ENCODE measurements around the gene PDZRN4.

Gene PDZRN4

GRCh38 chr12:41362510-41362909 is 174.4 kb downstream of the PDZRN4 start:
- no peak for DNase-seq (ENCODE audit: low spot score)

DNA sequence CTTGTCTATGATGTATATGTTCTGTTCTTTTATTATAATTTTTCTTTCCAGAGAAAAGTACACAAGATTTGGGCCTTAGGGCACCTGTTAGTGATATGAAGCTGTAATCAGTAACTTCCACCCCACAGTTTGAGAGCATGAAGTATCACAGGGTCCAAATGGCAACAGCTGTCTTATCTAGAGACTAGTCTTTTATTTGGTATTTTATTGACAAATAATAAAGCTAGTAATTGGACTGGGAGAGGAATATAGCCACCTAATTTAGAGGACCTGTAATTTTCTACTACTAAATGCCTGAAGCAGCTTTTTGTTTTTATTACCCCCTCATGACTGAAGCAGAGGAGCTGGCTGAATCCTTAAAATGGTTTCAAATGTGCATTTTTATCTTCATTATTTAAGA is 174.8 kb downstream of the PDZRN4 start:
- no peak for DNase-seq (ENCODE audit: low spot score)

GRCh38 chr12:41364211-41364610 is 176.1 kb downstream of the PDZRN4 start:
- no peak for DNase-seq (ENCODE audit: low spot score)

DNA sequence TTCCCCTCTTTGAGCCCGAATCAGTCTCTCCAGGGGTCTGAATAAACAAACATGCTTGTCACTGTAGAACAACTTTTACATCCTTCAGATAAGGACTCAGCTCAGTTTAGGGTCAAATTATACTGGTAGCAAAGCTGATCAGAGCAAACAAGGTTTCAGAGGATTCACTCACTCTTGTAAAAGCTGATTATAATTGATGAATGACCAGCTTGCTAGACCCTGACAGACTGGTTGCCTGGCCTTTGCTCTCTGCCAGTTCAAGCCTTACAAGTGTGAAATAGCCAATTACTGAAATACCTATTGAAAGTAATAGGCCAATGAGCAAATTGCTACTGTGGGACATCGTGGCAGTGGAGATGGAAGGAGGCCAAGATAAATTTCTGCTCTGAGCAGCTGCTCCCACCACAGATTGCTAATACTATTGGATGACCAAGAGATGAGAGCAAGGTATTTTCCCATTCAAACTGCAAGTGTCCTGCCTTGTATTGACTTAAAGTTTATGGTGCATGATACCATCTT is 177.6 kb downstream of the PDZRN4 start:
- DNase-seq (ENCODE audit: low spot score): no peak

DNA sequence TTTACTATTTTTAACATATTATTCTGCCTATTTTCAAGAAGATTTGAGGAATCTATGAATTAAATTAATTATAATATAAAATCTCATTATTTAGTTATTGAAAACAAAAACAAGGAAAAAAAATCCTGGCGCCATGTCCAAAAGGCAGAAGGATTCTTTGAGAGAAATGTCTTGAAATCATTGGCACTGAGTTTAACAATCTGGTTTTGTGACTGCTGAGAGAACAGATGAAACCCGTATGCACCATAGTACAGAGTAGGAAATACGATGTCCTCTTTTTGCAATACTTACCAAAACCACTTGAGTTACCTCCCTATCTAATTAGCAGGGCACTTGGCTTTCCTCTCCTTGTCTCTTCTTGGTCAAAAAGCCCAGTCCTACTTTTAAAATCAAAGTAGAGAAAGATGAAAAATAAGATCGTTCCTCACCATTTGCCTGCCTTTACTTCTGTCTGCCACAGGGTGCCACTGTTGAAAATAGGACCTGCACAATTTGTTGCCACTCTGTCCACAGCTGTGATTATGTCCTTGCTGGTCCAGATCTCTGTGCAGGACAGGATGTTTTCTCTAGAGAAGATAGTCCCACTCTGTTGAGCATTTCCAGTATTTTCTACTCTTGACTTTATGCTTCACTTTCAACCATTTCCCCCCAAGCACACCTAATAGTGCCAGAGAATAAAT is 179.7 kb downstream of the PDZRN4 start:
- no peak for DNase-seq (ENCODE audit: low spot score)

- DNase-seq (ENCODE audit: low spot score): no peak
Observed at GRCh38 chr12:41380878-41381277, 192.8 kb downstream of the PDZRN4 start.

GRCh38 chr12:41402801-41403200 is 214.7 kb downstream of the PDZRN4 start:
- DNase-seq (ENCODE audit: low spot score): no peak

- peak; percentile 51 for DNase-seq (ENCODE audit: low spot score)
Observed at GRCh38 chr12:41407232-41407799, 219.2 kb downstream of the PDZRN4 start.

DNA sequence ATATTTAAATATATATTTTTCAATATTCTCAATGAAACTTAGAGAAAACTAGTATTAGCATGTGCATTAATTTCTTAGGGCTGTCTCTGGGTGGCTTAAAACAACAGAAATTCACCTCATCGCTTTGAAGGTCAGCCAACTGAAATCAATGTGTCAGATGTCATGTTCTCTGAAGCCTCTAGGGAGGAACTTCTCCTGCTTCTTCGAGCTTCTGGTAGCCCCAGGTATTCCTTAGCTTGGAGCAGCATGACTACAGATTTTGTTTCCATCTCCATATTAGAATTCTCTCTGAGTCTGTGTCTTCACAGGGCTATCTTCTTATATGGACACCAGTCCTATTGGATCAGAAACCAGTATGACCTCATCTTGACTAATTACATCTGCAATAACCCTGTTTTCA is 221.5 kb downstream of the PDZRN4 start:
- no peak for DNase-seq (ENCODE audit: low spot score)

- DNase-seq (ENCODE audit: low spot score): no peak
Observed at GRCh38 chr12:41418586-41418985, 230.5 kb downstream of the PDZRN4 start.

DNA sequence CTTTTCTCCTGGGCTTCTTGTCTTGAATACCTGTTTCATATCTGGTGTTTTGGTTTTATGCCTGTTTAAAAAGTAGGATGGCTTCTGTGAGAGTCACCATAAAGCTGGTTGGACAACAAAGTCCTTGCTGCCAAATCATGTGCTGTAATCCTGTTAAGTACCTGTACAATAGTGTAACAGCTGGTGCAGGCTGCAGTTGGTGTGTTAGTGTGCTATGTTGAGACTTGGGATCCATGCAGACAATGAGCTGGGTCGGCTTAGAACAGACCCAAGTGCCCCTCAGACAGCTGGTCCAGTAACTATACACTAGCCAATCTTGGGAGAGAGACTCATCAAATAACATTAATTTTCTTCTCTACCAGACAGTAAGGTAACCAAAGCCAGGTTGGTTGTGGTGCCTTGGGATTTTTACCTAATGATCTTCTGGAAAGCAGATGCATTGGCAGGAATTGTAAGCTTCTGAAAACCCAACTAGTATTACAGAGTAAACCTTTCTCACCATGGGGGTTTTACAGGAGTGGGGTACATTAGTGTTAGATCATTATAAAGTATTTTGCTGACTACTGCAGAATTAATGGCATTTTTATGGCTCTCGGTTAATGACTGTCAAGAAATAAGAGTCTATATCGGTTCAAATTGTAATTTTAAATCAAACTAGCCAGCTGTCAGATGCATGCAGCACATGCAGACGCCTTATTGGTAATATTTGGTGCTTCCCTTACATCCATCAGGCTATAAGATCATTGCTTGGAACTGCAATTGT is 231.2 kb downstream of the PDZRN4 start:
- DNase-seq (ENCODE audit: low spot score): no peak

- no peak for DNase-seq (ENCODE audit: low spot score)
Observed at GRCh38 chr12:41424651-41425050, 236.5 kb downstream of the PDZRN4 start.

DNA sequence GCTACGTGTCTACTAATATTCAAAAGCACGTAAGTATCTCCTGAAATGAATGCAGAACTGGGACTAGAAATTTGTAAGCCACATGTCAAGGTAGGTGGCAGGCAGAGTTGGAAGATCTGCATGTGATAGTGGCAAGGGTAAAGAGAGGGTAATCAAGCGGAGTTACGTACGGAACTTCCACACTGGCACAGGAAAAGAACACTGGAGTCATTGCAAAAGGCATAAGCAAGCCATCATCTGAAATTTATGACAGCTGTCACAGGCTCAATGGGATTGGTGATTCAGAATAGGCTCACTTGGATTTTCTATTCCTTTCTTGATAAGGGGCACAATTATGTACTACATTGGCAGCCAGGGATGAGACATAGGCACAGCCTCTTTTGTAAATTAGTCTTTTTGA is 245.3 kb downstream of the PDZRN4 start:
- no peak for DNase-seq (ENCODE audit: low spot score)

DNA sequence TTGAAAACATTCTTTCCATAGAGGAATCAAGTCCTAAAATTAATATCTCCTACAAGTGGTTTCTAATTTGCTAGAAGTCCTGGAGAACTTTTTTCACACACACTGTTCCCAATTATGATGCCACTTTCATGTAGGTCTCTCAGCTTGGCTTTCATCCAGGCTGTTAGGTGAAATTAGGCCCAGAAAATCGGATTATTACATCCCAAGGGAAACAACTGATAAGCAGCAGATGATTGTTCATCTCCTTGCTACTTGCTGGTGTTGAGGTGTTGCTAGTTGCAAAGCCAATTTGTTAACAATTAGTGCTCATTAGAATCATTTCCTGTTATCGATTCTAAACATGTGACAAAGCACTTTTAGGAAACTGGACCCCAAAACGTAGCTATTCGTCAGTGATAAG is 248.0 kb downstream of the PDZRN4 start:
- no peak for DNase-seq (ENCODE audit: low spot score)

DNA sequence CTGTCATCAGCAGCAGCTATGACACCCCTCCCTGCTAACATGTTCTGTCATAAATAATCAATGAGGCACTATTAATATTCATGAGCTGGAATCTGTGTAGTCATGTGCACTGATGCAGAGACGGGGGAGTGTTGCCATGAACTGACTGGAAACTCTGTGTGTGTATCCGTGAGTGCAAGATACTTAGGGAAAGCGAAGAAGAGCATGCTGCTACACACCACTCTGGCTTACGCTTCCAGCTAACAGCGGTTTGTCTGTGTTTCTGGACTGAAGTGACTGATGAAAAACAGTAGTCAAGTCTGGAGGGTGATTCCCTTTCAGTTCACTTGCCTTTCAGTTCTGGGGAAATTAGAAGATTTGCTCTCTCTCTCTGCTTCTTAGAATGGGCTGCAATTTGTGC is 249.4 kb downstream of the PDZRN4 start:
- peak; percentile 71 for DNase-seq (ENCODE audit: low spot score)

GRCh38 chr12:41438854-41439541 is 250.9 kb downstream of the PDZRN4 start:
- DNase-seq (ENCODE audit: low spot score): peak; percentile 43

GRCh38 chr12:41439801-41440200 is 251.7 kb downstream of the PDZRN4 start:
- DNase-seq (ENCODE audit: low spot score): no peak

GRCh38 chr12:41441180-41441579 is 253.1 kb downstream of the PDZRN4 start:
- DNase-seq (ENCODE audit: low spot score): no peak

DNA sequence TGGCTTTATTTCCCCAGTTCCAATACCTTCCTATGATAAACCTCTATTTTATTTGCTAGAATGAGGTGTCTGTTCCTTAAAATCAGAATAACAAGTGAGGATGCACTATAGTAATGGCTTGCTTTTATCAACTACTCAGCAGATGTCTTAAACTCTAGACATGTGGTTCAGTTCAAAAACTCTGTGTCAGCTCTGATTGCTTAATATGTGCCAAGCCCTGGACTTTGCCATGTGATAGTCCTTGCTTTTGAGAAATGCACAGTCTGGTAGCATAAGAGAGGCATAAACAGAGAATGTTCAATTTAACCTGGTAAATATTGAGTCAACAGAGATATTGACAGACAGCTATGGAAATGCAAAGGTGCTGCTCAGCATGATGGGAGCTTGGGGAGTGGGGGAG is 254.8 kb downstream of the PDZRN4 start:
- DNase-seq (ENCODE audit: low spot score): no peak

- DNase-seq (ENCODE audit: low spot score): no peak
Observed at GRCh38 chr12:41443690-41444089, 255.6 kb downstream of the PDZRN4 start.

DNA sequence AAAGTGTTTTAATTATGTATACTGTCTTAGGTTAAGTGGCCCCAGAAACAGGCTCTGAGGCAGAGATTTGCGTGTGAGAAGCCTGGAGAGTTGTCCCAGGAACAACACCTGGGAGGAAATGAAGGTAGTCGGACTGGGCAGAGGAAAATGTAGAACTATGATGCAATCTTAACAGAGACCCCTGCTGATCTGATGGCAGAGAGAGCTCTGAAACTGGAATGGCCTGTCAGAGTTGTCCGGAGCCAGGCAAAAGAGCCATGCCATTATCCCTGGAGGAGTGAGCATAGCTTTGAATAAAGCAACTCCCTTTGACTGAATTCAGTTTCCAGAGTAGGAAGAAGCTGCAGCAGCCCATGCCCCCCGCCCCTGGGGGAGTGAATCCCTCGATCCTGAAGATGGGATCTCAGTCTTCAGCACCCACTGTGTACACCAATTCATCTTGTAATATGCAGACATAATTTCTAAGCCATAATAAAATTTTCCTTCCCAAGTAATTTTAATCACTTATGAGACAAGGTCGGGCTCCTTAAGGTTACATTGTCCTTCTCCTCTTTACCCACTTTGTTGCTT is 264.8 kb downstream of the PDZRN4 start:
- no peak for DNase-seq (ENCODE audit: low spot score)

GRCh38 chr12:41453409-41453808 is 265.3 kb downstream of the PDZRN4 start:
- no peak for DNase-seq (ENCODE audit: low spot score)
